ENCODE data around the gene SORCS3. TPM values are rescaled to one million over a fixed set of nuclear protein-coding genes. Genes with fewer than 3 reads are reported as not detected.

Gene SORCS3
- total and polyA plus RNA-seq, 2 of the 13 experiments (the other 11 are each of a cell fraction or from before 2014, with no cell fraction given), result 0.07 TPM; not detected in 1

GRCh38 chr10:104766341-104766740 is 125.3 kb downstream of the SORCS3 start:
- no peak overlapping the region for H3K9ac ChIP-seq (ENCODE audit: insufficient read depth, low read depth, low read length)
- H3K4me2 ChIP-seq (ENCODE audit: low read depth, low read length), result no peak overlapping the region
- H3K79me2 ChIP-seq (ENCODE audit: insufficient read depth, low read length), result no peaks in the 10 kb centered on the region
- DNase-seq (ENCODE audit: low spot score) (no peak), FAIRE-seq (no peak), ATAC-seq (no peak)
- no peak overlapping the region for H2AFZ ChIP-seq (ENCODE audit: low read length)
- no peaks in the 10 kb centered on the region for H3K27me3 ChIP-seq (ENCODE audit: control insufficient read depth in 1 of 2, insufficient read depth in 2 of 2, low read length in 2 of 2)
- H3K27ac ChIP-seq (ENCODE audit: extremely low read length, insufficient read depth, low read length), result no peak overlapping the region
- no peak for TF ChIP-seq JUNB (CRISPR knock-in tag; IDR thresholded peaks at IDR 0.05; ENCODE audit: borderline replicate concordance)
- TF ChIP-seq CENPX (CRISPR knock-in tag; IDR thresholded peaks at IDR 0.05), result no peak
- no peak for TF ChIP-seq EZH2 (conservative IDR thresholded peaks at IDR 0.05; ENCODE audit: low read depth, low read length)
- no peak for TF ChIP-seq KLF15 (CRISPR knock-in tag; IDR thresholded peaks at IDR 0.05; ENCODE audit: borderline replicate concordance)
- TF ChIP-seq SP2 (CRISPR knock-in tag; IDR thresholded peaks at IDR 0.05), result no peak
- TF ChIP-seq BHLHE40 (IDR thresholded peaks at IDR 0.05; ENCODE audit: low read length), result no peak
- TF ChIP-seq SIN3B (IDR thresholded peaks at IDR 0.05; ENCODE audit: low read length), result no peak
- no peak for TF ChIP-seq ZNF383 (CRISPR knock-in tag; IDR thresholded peaks at IDR 0.05; ENCODE audit: borderline replicate concordance)
- TF ChIP-seq MATR3 (CRISPR knock-in tag; IDR thresholded peaks at IDR 0.05), result no peak
- no peak for TF ChIP-seq REST (IDR thresholded peaks at IDR 0.05; ENCODE audit: borderline replicate concordance in 1 of 2, low read depth in 1 of 2, low read length in 2 of 2)
- TF ChIP-seq ZNF121 (CRISPR knock-in tag; IDR thresholded peaks at IDR 0.05), result no peak
- TF ChIP-seq CC2D1A (CRISPR knock-in tag; IDR thresholded peaks at IDR 0.05), result no peak
- no peaks in the 10 kb centered on the region for H3K36me3 ChIP-seq (replicated peaks in 1 of 2; ENCODE audit: control insufficient read depth in 1 of 2, insufficient read depth in 2 of 2, low read length in 2 of 2)
- CTCF ChIA-PET (ENCODE audit: low intra/inter-chr PET ratio, low total read pairs), result no interaction called here
- 0% methylated on average over 1 of the region's 2 CpGs for WGBS (ENCODE audit: low lambda C conversion rate)
- no TSS peak for BruUV-seq (replicated peaks)
- POLR2A ChIA-PET, result no interaction called here
- no peaks in the 10 kb centered on the region for H4K20me1 ChIP-seq (ENCODE audit: insufficient read depth, low read length)
- in situ Hi-C loops (cut with HindIII; ENCODE audit: extremely low pct_ligation_motif_present, low pct_unique_long_range_greater_than_20kb) (no loop called here), intact Hi-C loops (cut with micrococcal nuclease; ENCODE audit: unreplicated experiment) (loop anchor here (5.0 kb wide), 1 partner anchor 161 kb away; no protein-coding TSS in a partner anchor)
- H3K4me3 ChIP-seq (replicated peaks in 1 of 3; ENCODE audit: insufficient read depth in 1 of 3, low read depth in 2 of 3, low read length in 3 of 3), result no peak overlapping the region
- no peaks in the 10 kb centered on the region for H3K4me1 ChIP-seq (ENCODE audit: insufficient read depth, low read length)
- no peaks in the 10 kb centered on the region for H3K9me3 ChIP-seq (ENCODE audit: low read length)

Data from HepG2 (cell line).